Muscle of leg (tissue), 11 donors: Measurements from ENCODE around the gene GPNMB. TPM values are rescaled to one million over a fixed set of nuclear protein-coding genes. Genes with fewer than 3 reads are reported as not detected.
A peak's percentile ranks its signal among the peaks of the same experiment; 100 is the strongest.

Experiments used
- DNase-seq: peaks from one replicate; pipeline ENCODE4 v3.0.0; 2013
- H3K27ac ChIP-seq: one replicate; pipeline ENCODE4 v1.5.1; 2013; ENCODE audit warnings: mild to moderate bottlenecking, low read length, control low read depth
- H3K27me3 ChIP-seq: one replicate; pipeline ENCODE4 v1.6.1; 2013; ENCODE audit warnings: low read length; ENCODE audit not compliant: control insufficient read depth, insufficient read depth
- H3K36me3 ChIP-seq: one replicate; pipeline ENCODE4 v1.6.1; 2013; ENCODE audit warnings: low read length; ENCODE audit not compliant: control insufficient read depth, insufficient read depth
- H3K4me1 ChIP-seq: one replicate; pipeline ENCODE4 v1.6.1; 2013; ENCODE audit warnings: low read length; ENCODE audit not compliant: control insufficient read depth, insufficient read depth
- H3K4me3 ChIP-seq: one replicate; pipeline ENCODE4 v1.5.1; 2013; ENCODE audit warnings: low read length, control low read depth
- H3K9me3 ChIP-seq: replicated peaks from 2 replicates; pipeline ENCODE4 v1.6.1; 2013; ENCODE audit warnings: low read depth, low read length; ENCODE audit not compliant: control insufficient read depth
- WGBS: methylation state at CpG from one replicate; pipeline ENCODE4 v1.1.5; 2013; ENCODE audit warnings: missing lambda C conversion rate; ENCODE audit not compliant: insufficient coverage; 5-methylcytosine and 5-hydroxymethylcytosine counted together
- polyA plus RNA-seq, 8 donors: library from polyadenylated mRNA; unstranded; fragments of 120-200 nt; gene quantifications; one replicate each; pipeline versions ENCODE4 v1.2.1 to v1.2.3, GENCODE V29; 2013; ENCODE audit warnings: inconsistent platforms in 1 of 8, low replicate concordance in 1 of 8; ENCODE audit not compliant: insufficient read length in 8 of 8, insufficient read depth in 1 of 8
- total RNA-seq: library from RNA; stranded (reverse); fragments of 120-200 nt; gene quantifications from one replicate; pipeline ENCODE4 v1.2.4, GENCODE V29; 2013

Gene GPNMB
- total and polyA plus RNA-seq, 9 donors, result 29.1 to 98.1 (median 50.1) TPM

DNA sequence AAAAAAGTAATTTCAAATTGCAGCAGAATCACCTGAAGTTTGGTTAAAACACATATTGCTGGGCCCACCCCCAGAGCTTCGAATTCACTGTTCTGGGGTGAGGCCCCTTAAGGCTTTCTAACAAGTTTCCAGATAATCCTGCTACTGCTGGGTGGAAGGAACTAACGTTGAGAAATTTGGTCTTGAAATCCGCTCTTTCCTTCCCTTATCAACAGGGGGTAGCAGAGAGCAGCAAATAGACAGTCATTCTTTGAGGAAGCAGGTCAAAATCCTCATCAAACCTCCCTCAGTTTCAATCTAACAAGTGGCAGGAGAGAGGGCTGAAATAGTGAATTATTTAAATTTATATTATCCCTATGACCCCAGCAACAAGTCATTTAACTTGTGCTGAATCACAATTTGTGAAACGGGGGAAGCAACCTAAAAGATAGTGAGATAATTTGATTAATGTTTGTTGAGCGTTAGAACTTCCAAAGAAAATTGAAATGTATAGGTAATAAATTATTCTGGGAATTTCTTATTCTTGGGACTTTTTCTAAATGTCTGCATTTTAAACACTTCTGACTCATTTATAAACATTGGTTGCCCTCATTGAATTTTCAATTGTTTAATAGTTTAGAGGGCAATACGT lies 30.9 kb downstream of the GPNMB start:
- Histone ChIP-seq H3K27me3 (no peaks in the 10 kb centered on the region), H3K4me3 (no peak overlapping the region), H3K9me3 (no peaks in the 10 kb centered on the region), H3K36me3 (no peaks in the 10 kb centered on the region), H3K4me1 (peaks cover 9% of the 10 kb centered on the region), H3K27ac (no peak overlapping the region)
- WGBS, result 0% methylated on average over 1 of the region's 6 CpGs
- peak; percentile 81 for DNase-seq

GRCh38 chr7:23279819-23280525 lies 33.4 kb downstream of the GPNMB start:
- DNase-seq, result no peak
- WGBS, result no CpG with 5 or more reads among the region's 2 CpGs
- Histone ChIP-seq H3K27me3 (no peaks in the 10 kb centered on the region), H3K9me3 (no peaks in the 10 kb centered on the region), H3K4me3 (no peak overlapping the region), H3K4me1 (peaks cover 9% of the 10 kb centered on the region), H3K36me3 (no peaks in the 10 kb centered on the region), H3K27ac (peak overlapping the region; percentile 20)

- H3K27me3 ChIP-seq, result no peaks in the 10 kb centered on the region
- no peak overlapping the region for H3K27ac ChIP-seq
- H3K4me3 ChIP-seq, result no peak overlapping the region
- no peaks in the 10 kb centered on the region for H3K9me3 ChIP-seq
- WGBS, result no CpG with 5 or more reads among the region's 4 CpGs
- H3K36me3 ChIP-seq, result no peaks in the 10 kb centered on the region
- DNase-seq, result no peak
- peaks cover 3% of the 10 kb centered on the region for H3K4me1 ChIP-seq
Observed at GRCh38 chr7:23283086-23283485, 36.5 kb downstream of the GPNMB start.

DNA sequence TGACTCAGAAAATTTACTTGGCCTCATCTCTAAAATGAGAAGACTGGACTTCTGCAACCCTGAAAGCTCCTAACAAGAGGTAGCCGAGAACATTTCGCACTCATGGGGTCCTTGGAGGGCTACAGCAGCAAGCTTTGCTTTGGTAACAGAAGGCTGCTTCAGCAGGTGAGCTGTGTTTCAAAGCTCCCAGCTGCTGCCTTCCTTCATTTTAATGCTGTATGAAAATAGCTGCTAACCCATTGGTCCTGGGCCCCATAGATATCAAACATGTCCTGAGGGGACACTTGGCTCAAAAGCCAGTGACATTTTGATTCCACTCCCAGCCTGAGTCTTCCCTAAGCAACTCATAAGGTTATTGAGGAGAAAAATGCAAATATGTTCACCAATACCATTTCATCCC lies 38.3 kb downstream of the GPNMB start:
- H3K9me3 ChIP-seq, result no peaks in the 10 kb centered on the region
- peak; percentile 68 for DNase-seq
- WGBS, result 83% methylated on average over 2 of the region's 2 CpGs
- no peaks in the 10 kb centered on the region for H3K27me3 ChIP-seq
- no peaks in the 10 kb centered on the region for H3K36me3 ChIP-seq
- H3K27ac ChIP-seq, result peak overlapping the region; percentile 74
- peaks cover 3% of the 10 kb centered on the region for H3K4me1 ChIP-seq
- no peak overlapping the region for H3K4me3 ChIP-seq

DNA sequence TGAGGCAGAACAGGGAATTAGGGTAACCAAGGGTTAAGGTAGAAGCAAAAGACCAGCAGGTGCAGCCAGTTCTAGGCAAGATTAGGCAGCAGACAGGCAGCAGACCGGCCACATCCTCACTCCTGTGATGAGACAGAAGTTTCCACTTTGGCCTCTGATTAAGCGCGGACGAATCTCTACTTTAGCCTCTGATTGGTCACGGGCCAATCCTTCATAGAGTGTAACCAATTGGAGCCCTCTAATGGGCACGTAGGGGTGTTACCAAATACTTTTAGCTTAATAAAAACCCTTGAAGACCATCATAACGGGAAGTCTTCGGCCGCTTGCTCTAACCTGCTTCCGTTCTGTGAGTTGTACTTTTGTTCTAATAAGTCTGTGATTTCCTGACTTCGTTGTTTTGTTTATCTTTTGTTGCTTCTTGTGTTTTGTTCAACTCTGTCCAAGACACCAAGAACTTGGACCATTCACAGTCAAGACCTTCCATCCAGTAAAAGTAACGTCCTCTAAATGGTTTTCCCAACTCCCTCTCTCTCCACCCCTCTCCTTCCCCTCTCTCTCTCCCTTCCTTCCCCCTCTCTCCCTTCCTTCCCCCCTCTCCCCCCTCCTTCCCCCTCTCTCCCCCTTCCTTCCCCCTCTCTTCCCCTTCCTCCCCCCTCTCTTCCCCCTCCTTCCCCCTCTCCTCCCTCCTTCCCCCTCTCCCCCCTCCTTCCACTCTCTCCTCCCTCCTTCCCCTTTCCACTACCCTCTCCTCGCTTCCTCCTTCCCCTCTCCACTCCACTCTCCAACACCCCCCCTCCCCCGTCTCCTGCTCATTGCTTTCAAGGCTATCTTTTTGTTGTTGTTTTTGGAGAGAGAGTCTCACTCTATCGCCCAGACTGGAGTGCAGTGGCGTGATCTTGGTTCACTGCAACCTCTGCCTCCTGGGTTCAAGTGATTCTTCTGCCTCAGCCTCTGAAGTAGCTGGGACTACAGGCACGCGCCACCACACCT lies 39.4 kb downstream of the GPNMB start:
- no peaks in the 10 kb centered on the region for H3K27me3 ChIP-seq
- 57% methylated on average over 1 of the region's 18 CpGs for whole genome bisulfite sequencing
- peak; percentile 72 for DNase-seq
- peaks cover 3% of the 10 kb centered on the region for H3K4me1 ChIP-seq
- H3K27ac ChIP-seq, result peak overlapping the region; percentile 71
- no peaks in the 10 kb centered on the region for H3K36me3 ChIP-seq
- H3K4me3 ChIP-seq, result peak overlapping the region; percentile 21
- H3K9me3 ChIP-seq, result no peaks in the 10 kb centered on the region

- DNase-seq, result no peak
- Histone ChIP-seq H3K27ac (no peak overlapping the region), H3K9me3 (no peaks in the 10 kb centered on the region), H3K4me3 (no peak overlapping the region), H3K4me1 (peaks cover 3% of the 10 kb centered on the region), H3K36me3 (no peaks in the 10 kb centered on the region), H3K27me3 (no peaks in the 10 kb centered on the region)
- 80% methylated on average over 1 of the region's 5 CpGs for WGBS
Observed at GRCh38 chr7:23287612-23288011, 41.0 kb downstream of the GPNMB start.

GRCh38 chr7:23290993-23291392 lies 44.4 kb downstream of the GPNMB start:
- no peaks in the 10 kb centered on the region for H3K36me3 ChIP-seq
- no peak overlapping the region for H3K27ac ChIP-seq
- no peaks in the 10 kb centered on the region for H3K27me3 ChIP-seq
- WGBS, result 91% methylated on average over 3 of the region's 9 CpGs
- peaks cover 6% of the 10 kb centered on the region for H3K4me1 ChIP-seq
- no peak overlapping the region for H3K4me3 ChIP-seq
- no peaks in the 10 kb centered on the region for H3K9me3 ChIP-seq
- no peak for DNase-seq

- H3K27ac ChIP-seq, result no peak overlapping the region
- no peak overlapping the region for H3K4me3 ChIP-seq
- H3K4me1 ChIP-seq, result peaks cover 6% of the 10 kb centered on the region
- H3K27me3 ChIP-seq, result no peaks in the 10 kb centered on the region
- no peak for DNase-seq
- H3K36me3 ChIP-seq, result no peaks in the 10 kb centered on the region
- no peaks in the 10 kb centered on the region for H3K9me3 ChIP-seq
- WGBS, result 64% methylated on average over 1 of the region's 3 CpGs
Observed at GRCh38 chr7:23291957-23292560, 45.5 kb downstream of the GPNMB start.

DNA sequence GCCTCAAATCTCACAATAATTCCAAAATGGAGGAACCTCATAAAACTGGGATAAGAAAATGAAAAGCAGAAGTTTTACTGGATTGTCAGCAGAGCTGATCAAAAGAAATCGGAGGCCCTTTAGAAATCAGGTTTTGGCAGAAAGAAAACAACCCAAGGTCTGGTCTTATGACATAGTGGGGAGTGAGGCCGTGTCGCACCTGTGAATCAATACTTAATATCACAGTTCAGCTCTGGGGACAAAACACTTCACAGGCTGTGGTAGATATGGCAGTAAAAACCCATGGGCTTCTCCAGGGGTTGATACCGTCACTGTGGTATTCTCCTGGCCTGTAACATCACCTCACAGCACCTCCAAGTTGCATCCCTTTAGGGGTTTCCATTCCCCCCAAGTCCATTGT lies 46.0 kb downstream of the GPNMB start:
- Histone ChIP-seq H3K36me3 (no peaks in the 10 kb centered on the region), H3K9me3 (no peaks in the 10 kb centered on the region), H3K4me3 (no peak overlapping the region), H3K27me3 (no peaks in the 10 kb centered on the region), H3K27ac (no peak overlapping the region), H3K4me1 (peaks cover 6% of the 10 kb centered on the region)
- no CpG with 5 or more reads among the region's 4 CpGs for WGBS
- DNase-seq, result no peak
